ENCODE data around the gene ITGA1.
"Not testable (repeated sequence)": the region's sequence is repeated elsewhere in the genome, so short reads cannot be mapped to it uniquely, and the experiment has no call there.

Gene ITGA1

DNA sequence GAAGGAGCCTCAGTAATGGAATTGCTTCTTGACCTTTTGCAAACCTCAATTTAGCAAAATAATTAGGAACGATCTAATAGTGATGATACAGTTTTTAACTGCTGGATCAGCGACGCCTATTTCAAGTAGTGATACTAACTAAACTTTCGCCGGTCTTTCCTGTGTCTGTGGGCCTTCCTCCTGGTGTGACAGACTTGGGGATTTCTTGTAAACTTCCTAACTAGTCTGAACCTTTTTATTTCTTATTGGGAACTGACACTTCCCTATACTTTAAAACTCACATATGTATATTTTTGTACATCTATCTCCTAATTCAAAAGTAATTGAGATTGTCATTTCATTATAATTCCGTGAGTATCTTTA lies 15.2 kb downstream of the ITGA1 start:
- no peak for DNase-seq

DNA sequence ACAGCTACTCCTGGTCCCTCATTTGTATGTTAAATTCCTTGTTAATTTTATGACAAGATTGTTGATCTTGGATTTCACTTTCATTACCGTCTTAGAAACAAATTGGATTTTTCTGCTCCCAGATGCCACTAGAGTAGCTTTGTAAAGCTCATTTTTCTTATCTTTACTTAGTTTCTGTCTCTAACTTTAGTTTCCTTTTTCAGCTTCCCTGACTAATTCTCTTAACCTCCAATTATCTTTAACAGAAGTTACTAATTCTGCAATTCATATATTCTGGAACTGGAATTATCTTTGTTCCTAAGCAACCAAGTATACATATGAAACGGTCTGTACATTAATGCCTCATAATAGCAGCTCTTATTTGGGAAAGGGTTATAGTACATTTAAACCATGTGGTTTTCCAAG lies 16.7 kb downstream of the ITGA1 start:
- no peak for DNase-seq

DNA sequence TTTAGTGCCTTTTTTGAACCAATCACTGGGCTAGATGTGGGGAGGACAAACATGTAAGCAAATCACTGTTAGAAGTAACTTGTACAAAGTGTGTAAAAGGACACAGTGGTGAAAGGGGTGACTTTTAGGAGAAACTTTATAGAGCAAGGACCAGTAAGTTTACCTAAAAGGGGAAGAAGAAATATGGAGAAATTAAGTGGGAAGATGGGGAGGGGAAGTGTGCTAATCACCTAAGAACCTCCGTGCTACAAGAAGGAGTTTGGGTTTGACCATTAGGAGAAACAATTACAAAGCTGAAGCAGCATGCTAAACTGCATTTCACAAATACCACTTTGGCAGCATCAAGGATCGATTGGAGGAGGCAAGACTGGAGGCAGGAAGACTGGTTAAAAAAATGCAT lies 17.3 kb downstream of the ITGA1 start:
- DNase-seq = no peak

DNA sequence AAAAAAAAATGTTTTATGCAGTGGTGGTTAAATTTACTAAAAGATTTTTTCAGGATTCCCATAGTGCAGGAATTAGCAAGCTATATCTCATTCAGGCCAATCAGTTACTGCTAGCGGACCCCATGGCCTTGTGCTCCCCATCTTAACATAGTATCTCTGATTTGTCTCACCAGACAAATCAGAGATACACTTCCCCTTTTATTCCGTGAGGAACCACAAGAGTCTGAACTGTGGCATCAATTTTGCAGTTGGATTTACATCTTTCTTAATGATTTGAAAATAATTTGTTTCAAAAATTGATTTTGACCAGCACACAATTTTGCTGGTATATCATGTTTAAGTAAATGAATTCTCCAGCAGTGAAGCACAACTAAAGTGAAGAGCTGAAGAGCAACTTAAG lies 17.9 kb downstream of the ITGA1 start:
- DNase-seq = no peak

DNA sequence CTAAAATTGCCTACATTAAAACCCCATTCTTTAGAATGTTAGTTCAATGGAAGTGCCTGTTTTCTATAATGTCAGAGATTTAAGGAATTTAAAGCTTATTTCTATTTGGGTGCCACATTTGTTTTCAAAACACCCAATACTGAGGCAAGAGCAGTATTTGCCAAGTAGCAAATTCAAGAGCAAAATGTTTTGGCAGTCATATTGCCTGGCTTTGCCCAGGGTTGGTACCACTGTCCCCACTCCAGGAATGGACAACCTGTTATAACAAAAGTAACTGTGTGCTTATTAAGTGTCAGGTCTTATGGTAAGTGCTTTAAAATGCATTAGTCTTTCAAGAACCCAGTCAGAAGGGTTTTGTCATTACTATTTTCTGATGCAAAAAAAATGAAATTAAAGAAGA lies 19.3 kb downstream of the ITGA1 start:
- DNase-seq = no peak

DNA sequence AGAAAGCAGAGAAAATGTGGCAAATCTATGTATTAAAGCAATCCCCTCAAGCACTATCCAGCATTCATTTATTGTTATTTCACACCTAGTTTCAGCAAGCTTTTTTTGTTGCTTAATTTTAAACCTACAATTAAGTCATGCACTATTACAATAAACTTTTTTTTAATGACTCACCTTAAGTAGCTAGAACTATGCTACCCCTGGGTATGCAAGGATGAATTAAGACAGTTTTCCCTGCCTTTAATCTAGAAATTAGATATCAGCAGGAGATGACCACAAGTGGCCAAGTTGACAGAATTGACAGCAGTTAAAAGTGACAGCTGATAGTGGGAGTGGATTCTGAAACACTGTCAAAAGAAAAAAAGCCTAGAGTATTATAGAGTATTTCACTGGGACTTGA lies 20.0 kb downstream of the ITGA1 start:
- no peak for DNase-seq

DNA sequence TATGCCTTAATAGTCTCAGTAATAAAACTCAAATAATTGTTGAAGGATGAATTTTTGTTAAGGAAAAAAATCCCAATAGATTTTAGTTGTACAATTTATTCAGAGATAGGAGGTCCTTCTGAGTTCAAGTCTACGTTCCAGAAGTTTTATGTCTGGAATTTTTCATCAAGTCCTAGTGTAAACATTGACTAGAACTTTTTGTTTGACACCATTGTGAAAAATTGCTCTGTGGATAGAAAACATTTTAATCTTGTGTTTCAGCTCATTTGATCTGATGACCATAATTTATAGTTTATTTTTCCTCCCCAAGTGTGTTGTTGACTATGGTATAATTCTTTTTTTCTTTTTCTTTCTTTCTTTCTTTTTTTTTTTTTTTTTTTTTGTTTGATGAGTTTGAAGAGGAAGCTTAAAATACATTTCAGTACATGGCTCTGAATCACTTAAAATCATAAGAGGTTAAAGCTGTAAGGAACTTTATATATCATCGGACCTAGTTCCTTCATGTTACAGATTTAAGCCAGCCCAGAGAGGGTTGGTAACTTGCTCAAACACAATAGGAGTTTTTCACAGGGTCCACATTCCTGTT lies 20.7 kb downstream of the ITGA1 start:
- DNase-seq = no peak

GRCh38 chr5:52809884-52810283 lies 22.2 kb downstream of the ITGA1 start:
- no peak for DNase-seq

GRCh38 chr5:52810426-52810825 lies 22.7 kb downstream of the ITGA1 start:
- no peak for DNase-seq

GRCh38 chr5:52811067-52811749 lies 23.5 kb downstream of the ITGA1 start:
- DNase-seq = no peak

- no peak for DNase-seq
These were observed 26.8 kb downstream of the ITGA1 start for GRCh38 chr5:52814352-52815148.

DNA sequence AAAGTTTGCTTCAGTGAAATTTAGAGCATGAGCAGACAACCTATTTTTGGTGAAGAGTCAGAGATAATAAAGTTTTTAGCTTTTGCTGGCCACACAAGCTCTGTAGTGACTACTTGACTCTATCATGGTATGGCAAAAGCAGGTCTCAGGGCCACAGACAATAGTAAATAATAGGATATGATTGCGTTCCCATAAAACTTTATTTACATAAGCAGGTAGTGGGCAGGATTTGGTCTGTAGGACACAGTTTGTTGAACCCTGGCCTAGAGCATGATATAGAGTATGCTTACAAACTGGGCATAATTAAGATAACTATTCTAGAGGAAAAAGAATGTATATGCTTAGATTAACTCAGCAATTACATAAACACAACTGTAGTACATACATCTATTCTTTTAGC lies 30.1 kb downstream of the ITGA1 start:
- no peak for DNase-seq

DNA sequence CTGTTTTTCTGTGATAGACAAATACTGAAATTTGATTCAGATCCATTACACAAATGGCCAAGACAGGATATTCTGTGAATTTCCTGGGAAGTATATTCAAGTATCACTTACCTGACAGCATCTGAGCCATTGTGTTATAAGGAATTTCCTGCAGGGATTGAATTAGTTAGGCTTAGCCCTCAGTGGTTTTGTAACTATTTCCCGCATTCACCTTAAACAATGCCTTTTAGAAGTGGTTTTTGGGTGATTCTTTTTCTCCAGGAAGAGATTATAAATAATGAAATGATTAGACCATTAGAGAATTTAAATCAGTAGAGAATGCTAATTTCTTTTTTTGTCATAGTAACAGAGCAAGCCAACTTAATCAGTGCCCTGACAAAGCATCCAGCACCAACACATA lies 30.6 kb downstream of the ITGA1 start:
- DNase-seq = no peak

- not testable (repeated sequence) for DNase-seq
These were observed 31.1 kb downstream of the ITGA1 start for GRCh38 chr5:52818807-52819206.

DNA sequence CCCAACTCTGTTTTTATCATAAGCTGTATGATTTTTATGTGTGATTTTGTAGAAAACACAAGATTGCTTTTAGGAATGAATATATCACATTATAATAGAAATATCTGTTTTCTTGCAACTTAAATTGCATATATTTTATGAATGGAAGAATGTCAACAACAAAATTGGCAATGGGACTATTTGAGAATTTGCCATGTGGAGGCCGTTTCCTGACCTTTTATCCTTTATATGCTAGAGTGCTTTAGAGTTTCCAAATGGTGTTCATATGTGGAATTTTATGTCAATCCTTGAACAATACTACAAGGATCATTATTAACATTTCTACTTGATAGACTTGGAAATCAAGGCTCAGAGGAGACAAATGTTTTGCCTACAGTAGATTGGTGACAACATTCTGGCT lies 34.2 kb downstream of the ITGA1 start:
- DNase-seq = no peak

- no peak for DNase-seq
These were observed 34.7 kb downstream of the ITGA1 start for GRCh38 chr5:52822437-52822836.

DNA sequence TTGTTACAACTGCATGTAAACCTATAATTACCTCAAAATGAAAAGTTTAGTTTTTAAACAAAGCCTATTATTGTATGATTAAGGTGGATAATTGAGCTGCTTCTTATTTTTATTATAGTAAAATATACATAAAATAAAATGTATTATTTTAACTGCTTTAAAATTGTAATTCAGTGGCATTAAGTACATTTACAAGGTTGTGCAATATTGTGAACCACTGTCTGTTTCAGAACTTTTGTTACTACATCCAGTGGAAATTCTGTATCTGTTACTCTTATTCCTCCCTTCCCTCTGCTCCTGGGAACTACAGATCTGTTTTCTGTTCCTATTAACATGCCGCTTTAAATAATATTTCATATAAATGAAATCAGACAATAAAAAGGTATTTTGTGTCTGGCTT lies 37.1 kb downstream of the ITGA1 start:
- no peak for DNase-seq

GRCh38 chr5:52825826-52826225 lies 38.1 kb downstream of the ITGA1 start:
- DNase-seq = no peak

DNA sequence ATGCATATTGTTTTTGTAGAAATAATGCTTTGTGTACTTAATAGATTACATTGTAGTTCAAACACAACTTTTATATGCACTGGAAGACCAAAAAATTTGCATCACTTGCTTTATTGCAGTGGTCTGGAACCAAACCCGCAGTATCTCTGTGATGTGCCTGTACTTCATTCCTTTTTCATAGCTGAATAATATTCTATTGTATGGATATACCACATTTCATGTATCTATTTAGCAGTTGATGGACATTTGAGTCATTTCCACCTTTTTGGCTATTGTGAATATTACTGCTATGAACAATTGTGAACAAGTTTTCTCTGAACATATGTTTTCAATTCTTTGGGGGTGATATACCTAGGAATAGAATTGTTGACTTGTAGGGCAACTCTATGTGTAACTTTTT lies 40.1 kb downstream of the ITGA1 start:
- no peak for DNase-seq

- no peak for DNase-seq
These were observed 41.9 kb downstream of the ITGA1 start for GRCh38 chr5:52829664-52830063.

DNA sequence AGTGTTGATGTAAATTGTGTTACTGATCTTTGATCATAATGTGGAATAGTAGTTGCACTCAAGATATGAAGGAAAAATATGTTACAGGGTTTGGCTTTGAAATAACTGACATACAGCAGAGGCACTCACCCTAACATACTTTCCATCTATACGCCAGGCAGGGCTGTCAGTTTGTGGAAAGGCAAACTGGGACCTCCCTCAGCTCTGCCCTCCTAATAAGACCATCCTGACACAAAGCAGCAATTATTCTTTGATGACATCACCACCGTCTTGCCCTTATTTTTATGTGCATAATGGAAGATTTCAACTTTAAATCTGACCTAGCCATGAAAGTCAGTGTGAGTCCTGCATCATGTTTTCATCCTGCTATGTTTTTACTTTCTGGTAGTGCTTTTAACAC lies 42.9 kb downstream of the ITGA1 start:
- DNase-seq = no peak

GRCh38 chr5:52831786-52832511 lies 44.2 kb downstream of the ITGA1 start:
- no peak for DNase-seq

- DNase-seq = no peak
These were observed 46.6 kb downstream of the ITGA1 start for GRCh38 chr5:52834320-52834719.

DNA sequence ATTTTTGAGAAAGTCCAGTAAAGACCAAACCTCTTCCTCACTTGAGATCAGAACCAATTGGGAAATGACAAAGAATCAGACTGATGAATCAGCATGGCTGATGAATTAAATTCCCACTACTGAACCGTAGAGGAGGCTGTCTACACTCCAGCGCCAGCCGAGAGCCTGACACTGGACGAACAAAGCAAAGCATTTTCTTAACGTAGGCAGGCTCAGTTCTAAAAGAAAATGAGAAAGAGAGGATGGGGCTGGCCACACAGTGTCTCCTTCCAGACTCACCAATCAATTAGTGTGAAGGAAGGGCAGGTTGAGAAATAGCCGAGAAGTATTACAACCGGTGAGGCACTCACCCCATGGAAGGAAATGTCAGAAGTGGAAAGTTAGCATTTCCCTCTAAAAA lies 49.4 kb downstream of the ITGA1 start:
- no peak for DNase-seq

All from NCI-H510A (cell line).